ENCODE results near the gene PCDH9. TPM values are rescaled to one million over a fixed set of nuclear protein-coding genes. Genes with fewer than 3 reads are reported as not detected.

The PCDH9 gene
- total and polyA plus RNA-seq, 2 of the 13 experiments (the other 11 are each of a cell fraction or from before 2014, with no cell fraction given), result 0.09 TPM; not detected in 1

DNA sequence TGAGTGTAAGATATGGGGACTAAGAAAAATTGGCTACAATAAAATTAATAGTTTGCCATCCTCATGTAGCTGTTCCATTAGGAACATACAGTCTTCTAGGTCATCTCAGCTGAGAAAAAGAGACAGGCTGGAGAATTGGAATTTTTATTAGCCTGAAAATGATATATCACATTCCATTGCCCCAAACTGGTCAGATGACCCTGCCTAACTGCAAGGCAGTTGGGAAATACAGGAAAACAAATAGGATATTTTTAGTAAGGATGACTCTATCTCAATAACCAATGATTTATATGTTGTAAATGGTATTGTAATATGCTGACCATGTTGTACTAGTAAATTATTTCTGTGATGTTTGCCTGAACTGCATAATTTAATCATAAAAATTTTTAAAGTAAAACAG lies 673.8 kb downstream of the PCDH9 start:
- ChIA-PET POLR2A (no interaction called here), CTCF (ENCODE audit: low intra/inter-chr PET ratio, low total read pairs) (no interaction called here)
- Histone ChIP-seq H3K36me3 (replicated peaks in 1 of 2; ENCODE audit: control insufficient read depth in 1 of 2, insufficient read depth in 2 of 2, low read length in 2 of 2) (no peaks in the 10 kb centered on the region), H4K20me1 (ENCODE audit: insufficient read depth, low read length) (no peaks in the 10 kb centered on the region), H3K4me2 (ENCODE audit: low read depth, low read length) (no peak overlapping the region), H3K9me3 (ENCODE audit: low read length) (no peaks in the 10 kb centered on the region), H2AFZ (ENCODE audit: low read length) (no peak overlapping the region), H3K9ac (ENCODE audit: insufficient read depth, low read depth, low read length) (no peak overlapping the region), H3K27me3 (ENCODE audit: control insufficient read depth in 1 of 2, insufficient read depth in 2 of 2, low read length in 2 of 2) (no peaks in the 10 kb centered on the region), H3K79me2 (ENCODE audit: insufficient read depth, low read length) (no peaks in the 10 kb centered on the region), H3K4me3 (replicated peaks in 1 of 3; ENCODE audit: insufficient read depth in 1 of 3, low read depth in 2 of 3, low read length in 3 of 3) (no peak overlapping the region), H3K4me1 (ENCODE audit: insufficient read depth, low read length) (0 out of 2 replicates have a peak, but pooled peaks cover 5% of the 10 kb centered on the region), H3K27ac (ENCODE audit: extremely low read length, insufficient read depth, low read length) (no peak overlapping the region)
- BruUV-seq (replicated peaks), result no TSS peak
- intact Hi-C loops (cut with micrococcal nuclease; ENCODE audit: unreplicated experiment) (no loop called here), in situ Hi-C loops (cut with HindIII; ENCODE audit: extremely low pct_ligation_motif_present, low pct_unique_long_range_greater_than_20kb) (no loop called here)
- ATAC-seq, result no peak
- no peak for FAIRE-seq
- DNase-seq (ENCODE audit: low spot score), result no peak
- TF ChIP-seq NONO (IDR thresholded peaks at IDR 0.05) (no peak), NONO (CRISPR knock-in tag; conservative IDR thresholded peaks at IDR 0.05) (no peak), ERF (CRISPR knock-in tag; IDR thresholded peaks at IDR 0.05) (no peak), THAP8 (CRISPR knock-in tag; IDR thresholded peaks at IDR 0.05; ENCODE audit: borderline replicate concordance) (no peak), ZNF446 (CRISPR knock-in tag; IDR thresholded peaks at IDR 0.05) (no peak), ZBTB3 (CRISPR knock-in tag; IDR thresholded peaks at IDR 0.05; ENCODE audit: borderline replicate concordance, low read depth) (no peak), HCFC1 (IDR thresholded peaks at IDR 0.05; ENCODE audit: low read depth, low read length) (no peak), SMAD1 (CRISPR knock-in tag; IDR thresholded peaks at IDR 0.05; ENCODE audit: borderline replicate concordance, low read depth) (no peak), PHF8 (CRISPR knock-in tag; IDR thresholded peaks at IDR 0.05) (no peak), ZNF407 (CRISPR knock-in tag; IDR thresholded peaks at IDR 0.05; ENCODE audit: not compliant biosample characterization) (no peak)
- TF ChIP-seq, protein P1, sequence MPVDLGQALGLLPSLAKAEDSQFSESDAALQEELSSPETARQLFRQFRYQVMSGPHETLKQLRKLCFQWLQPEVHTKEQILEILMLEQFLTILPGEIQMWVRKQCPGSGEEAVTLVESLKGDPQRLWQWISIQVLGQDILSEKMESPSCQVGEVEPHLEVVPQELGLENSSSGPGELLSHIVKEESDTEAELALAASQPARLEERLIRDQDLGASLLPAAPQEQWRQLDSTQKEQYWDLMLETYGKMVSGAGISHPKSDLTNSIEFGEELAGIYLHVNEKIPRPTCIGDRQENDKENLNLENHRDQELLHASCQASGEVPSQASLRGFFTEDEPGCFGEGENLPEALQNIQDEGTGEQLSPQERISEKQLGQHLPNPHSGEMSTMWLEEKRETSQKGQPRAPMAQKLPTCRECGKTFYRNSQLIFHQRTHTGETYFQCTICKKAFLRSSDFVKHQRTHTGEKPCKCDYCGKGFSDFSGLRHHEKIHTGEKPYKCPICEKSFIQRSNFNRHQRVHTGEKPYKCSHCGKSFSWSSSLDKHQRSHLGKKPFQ (CRISPR knock-in tag; IDR thresholded peaks at IDR 0.05; ENCODE audit: insufficient replicate concordance), result no peak
- TF ChIP-seq, protein P2, sequence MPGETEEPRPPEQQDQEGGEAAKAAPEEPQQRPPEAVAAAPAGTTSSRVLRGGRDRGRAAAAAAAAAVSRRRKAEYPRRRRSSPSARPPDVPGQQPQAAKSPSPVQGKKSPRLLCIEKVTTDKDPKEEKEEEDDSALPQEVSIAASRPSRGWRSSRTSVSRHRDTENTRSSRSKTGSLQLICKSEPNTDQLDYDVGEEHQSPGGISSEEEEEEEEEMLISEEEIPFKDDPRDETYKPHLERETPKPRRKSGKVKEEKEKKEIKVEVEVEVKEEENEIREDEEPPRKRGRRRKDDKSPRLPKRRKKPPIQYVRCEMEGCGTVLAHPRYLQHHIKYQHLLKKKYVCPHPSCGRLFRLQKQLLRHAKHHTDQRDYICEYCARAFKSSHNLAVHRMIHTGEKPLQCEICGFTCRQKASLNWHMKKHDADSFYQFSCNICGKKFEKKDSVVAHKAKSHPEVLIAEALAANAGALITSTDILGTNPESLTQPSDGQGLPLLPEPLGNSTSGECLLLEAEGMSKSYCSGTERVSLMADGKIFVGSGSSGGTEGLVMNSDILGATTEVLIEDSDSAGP (CRISPR knock-in tag; IDR thresholded peaks at IDR 0.05; ENCODE audit: borderline replicate concordance), result no peak
